ENCODE data around the gene EDARADD. TPM values are rescaled to one million over a fixed set of nuclear protein-coding genes. Genes with fewer than 3 reads are reported as not detected.

EDARADD gene
- total and polyA plus RNA-seq, 10 donors = 0.22 to 7.4 (median 2.1) TPM

- Histone ChIP-seq H3K9me3 (no peaks in the 10 kb centered on the region), H3K4me3 (no peak overlapping the region), H3K4me1 (peaks cover 5 to 19% (median 14%) of the 10 kb centered on the region in 6 donors), H3K36me3 (no peaks in the 10 kb centered on the region), H3K27me3 (replicated peaks in 1 of 7) (no peaks in the 10 kb centered on the region), H3K27ac (no peak overlapping the region)
- no peak for DNase-seq
- 40 to 51% (median 43%) methylated on average over 3 of the region's 3 CpGs for WGBS, 5 donors
- intact Hi-C loops (cut with DNase I; ENCODE audit: low total_unique reads) = no loop called here
- TF ChIP-seq POLR2A (IDR thresholded peaks at IDR 0.05) = no peak
- TF ChIP-seq POLR2AphosphoS5 (IDR thresholded peaks at IDR 0.05) = no peak
- TF ChIP-seq CTCF (IDR thresholded peaks at IDR 0.05 in 8 of 11, conservative IDR thresholded peaks at IDR 0.05 in 3 of 11) = no peak
Measured at GRCh38 chr1:236413688-236414087, 19.6 kb downstream of the EDARADD start.

- Histone ChIP-seq H3K4me1 (peaks cover 5 to 19% (median 14%) of the 10 kb centered on the region in 6 donors), H3K27ac (peak overlapping the region in 7 of 8 donors; percentile 6 to 76 (median 64)), H3K4me3 (peak overlapping the region in 4 of 8 donors; percentile 2 to 43 (median 10)), H3K36me3 (no peaks in the 10 kb centered on the region), H3K9me3 (no peaks in the 10 kb centered on the region), H3K27me3 (replicated peaks in 1 of 7) (no peaks in the 10 kb centered on the region)
- TF ChIP-seq POLR2A (IDR thresholded peaks at IDR 0.05) (no peak), POLR2AphosphoS5 (IDR thresholded peaks at IDR 0.05) (no peak), CTCF (IDR thresholded peaks at IDR 0.05 in 8 of 11, conservative IDR thresholded peaks at IDR 0.05 in 3 of 11) (no peak)
- 30 to 40% (median 34%) methylated on average over 6 of the region's 6 CpGs for WGBS, 5 donors
- no peak for DNase-seq
- intact Hi-C loops (cut with DNase I; ENCODE audit: low total_unique reads) = no loop called here
Measured at GRCh38 chr1:236416165-236416564, 22.1 kb downstream of the EDARADD start.

GRCh38 chr1:236417336-236417735 lies 23.2 kb downstream of the EDARADD start:
- Histone ChIP-seq H3K4me3 (no peak overlapping the region), H3K27ac (no peak overlapping the region), H3K27me3 (replicated peaks in 1 of 7) (no peaks in the 10 kb centered on the region), H3K36me3 (no peaks in the 10 kb centered on the region), H3K9me3 (no peaks in the 10 kb centered on the region), H3K4me1 (peaks cover 5 to 19% (median 14%) of the 10 kb centered on the region in 6 donors)
- WGBS, 5 donors = 88 to 94% (median 90%) methylated on average over 3 of the region's 3 CpGs
- no peak for DNase-seq
- intact Hi-C loops (cut with DNase I; ENCODE audit: low total_unique reads) = no loop called here
- TF ChIP-seq POLR2AphosphoS5 (IDR thresholded peaks at IDR 0.05) = no peak
- no peak for TF ChIP-seq POLR2A (IDR thresholded peaks at IDR 0.05)
- no peak for TF ChIP-seq CTCF (IDR thresholded peaks at IDR 0.05 in 8 of 11, conservative IDR thresholded peaks at IDR 0.05 in 3 of 11)

- Histone ChIP-seq H3K4me3 (no peak overlapping the region), H3K9me3 (no peaks in the 10 kb centered on the region), H3K27me3 (replicated peaks in 1 of 7) (no peaks in the 10 kb centered on the region), H3K36me3 (no peaks in the 10 kb centered on the region), H3K4me1 (peaks cover 5 to 19% (median 14%) of the 10 kb centered on the region in 6 donors), H3K27ac (no peak overlapping the region)
- TF ChIP-seq POLR2A (IDR thresholded peaks at IDR 0.05) (no peak), POLR2AphosphoS5 (IDR thresholded peaks at IDR 0.05) (no peak), CTCF (IDR thresholded peaks at IDR 0.05 in 8 of 11, conservative IDR thresholded peaks at IDR 0.05 in 3 of 11) (no peak)
- DNase-seq = no peak
- 88 to 96% (median 94%) methylated on average over 7 of the region's 7 CpGs for WGBS, 5 donors
- intact Hi-C loops (cut with DNase I; ENCODE audit: low total_unique reads) = no loop called here
Measured at GRCh38 chr1:236419502-236419901, 25.4 kb downstream of the EDARADD start.

Data from spleen (tissue), 11 donors.